ENCODE measurements around the gene ACBD3.

Gene ACBD3

GRCh38 chr1:226185141-226186036 lies 1.2 kb downstream of the ACBD3 start:
- Histone ChIP-seq H3K27me3 (replicated peaks; ENCODE audit: control insufficient read depth, insufficient read depth, low read length) (no peaks in the 10 kb centered on the region), H3K36me3 (ENCODE audit: control insufficient read depth, insufficient read depth, low read length) (peaks cover 1% of the 10 kb centered on the region), H3K4me3 (replicated peaks; ENCODE audit: low read depth, low read length) (peak overlapping the region; percentile 78)
- DNase-seq (ENCODE audit: extremely low read depth, insufficient read length), result no peak
- no peak for TF ChIP-seq CTCF (IDR thresholded peaks at IDR 0.05; ENCODE audit: insufficient read depth, low read length, poor library complexity, severe bottlenecking)

GRCh38 chr1:226181996-226182714 lies 4.4 kb downstream of the ACBD3 start:
- DNase-seq (ENCODE audit: extremely low read depth, insufficient read length), result peak; percentile 25
- Histone ChIP-seq H3K27me3 (replicated peaks; ENCODE audit: control insufficient read depth, insufficient read depth, low read length) (no peaks in the 10 kb centered on the region), H3K36me3 (ENCODE audit: control insufficient read depth, insufficient read depth, low read length) (peaks cover 1% of the 10 kb centered on the region), H3K4me3 (replicated peaks; ENCODE audit: low read depth, low read length) (no peak overlapping the region)
- peak; percentile 52 for TF ChIP-seq CTCF (IDR thresholded peaks at IDR 0.05; ENCODE audit: insufficient read depth, low read length, poor library complexity, severe bottlenecking)

- Histone ChIP-seq H3K36me3 (ENCODE audit: control insufficient read depth, insufficient read depth, low read length) (peaks cover 5% of the 10 kb centered on the region), H3K4me3 (replicated peaks; ENCODE audit: low read depth, low read length) (no peak overlapping the region), H3K27me3 (replicated peaks; ENCODE audit: control insufficient read depth, insufficient read depth, low read length) (no peaks in the 10 kb centered on the region)
- no peak for TF ChIP-seq CTCF (IDR thresholded peaks at IDR 0.05; ENCODE audit: insufficient read depth, low read length, poor library complexity, severe bottlenecking)
- DNase-seq (ENCODE audit: extremely low read depth, insufficient read length), result no peak
Measured at GRCh38 chr1:226176870-226177269, 9.7 kb downstream of the ACBD3 start.

GRCh38 chr1:226172589-226172988 lies 14.0 kb downstream of the ACBD3 start:
- no peak for DNase-seq (ENCODE audit: extremely low read depth, insufficient read length)
- no peak for TF ChIP-seq CTCF (IDR thresholded peaks at IDR 0.05; ENCODE audit: insufficient read depth, low read length, poor library complexity, severe bottlenecking)
- Histone ChIP-seq H3K27me3 (replicated peaks; ENCODE audit: control insufficient read depth, insufficient read depth, low read length) (no peaks in the 10 kb centered on the region), H3K4me3 (replicated peaks; ENCODE audit: low read depth, low read length) (no peak overlapping the region), H3K36me3 (ENCODE audit: control insufficient read depth, insufficient read depth, low read length) (peaks cover 5% of the 10 kb centered on the region)

GRCh38 chr1:226166341-226166740 lies 20.2 kb downstream of the ACBD3 start:
- H3K36me3 ChIP-seq (ENCODE audit: control insufficient read depth, insufficient read depth, low read length), result peaks cover 8% of the 10 kb centered on the region
- no peak for DNase-seq (ENCODE audit: extremely low read depth, insufficient read length)
- no peak for TF ChIP-seq CTCF (IDR thresholded peaks at IDR 0.05; ENCODE audit: insufficient read depth, low read length, poor library complexity, severe bottlenecking)
- H3K27me3 ChIP-seq (replicated peaks; ENCODE audit: control insufficient read depth, insufficient read depth, low read length), result no peaks in the 10 kb centered on the region
- H3K4me3 ChIP-seq (replicated peaks; ENCODE audit: low read depth, low read length), result no peak overlapping the region
